HEK293T (cell line): Measurements from ENCODE around the gene SLC9A8.

ENCODE experiments used
- CTCF ChIA-PET: fragments of 350-600 bp; formaldehyde crosslinking; extraction: SDS; loops from one replicate; lab custom pipeline; 2021; ENCODE audit warnings: antibody characterized with exemption, inconsistent platforms; lab: Yijun Ruan, JAX
- POLR2A ChIA-PET: fragments of 350-600 bp; formaldehyde crosslinking; extraction: SDS; loops from one replicate; lab custom pipeline; 2020; ENCODE audit warnings: antibody characterized with exemption, inconsistent platforms; lab: Yijun Ruan, JAX
- DNase-seq: peaks from one replicate; pipeline ENCODE4 v3.0.0; 2012; ENCODE audit warnings: mixed read lengths; ENCODE audit errors: extremely low spot score
- ARNT ChIP-seq: fragments of 450-650 bp; IDR thresholded peaks from 2 replicates; pipeline ENCODE4 v1.6.1; 2017; ENCODE audit warnings: mild to moderate bottlenecking
- BHLHE40 ChIP-seq: fragments of 450-650 bp; IDR thresholded peaks from 2 replicates; pipeline ENCODE4 v1.6.1; 2016; ENCODE audit warnings: mild to moderate bottlenecking, moderate library complexity, borderline replicate concordance
- CTBP1 ChIP-seq: fragments of 450-650 bp; IDR thresholded peaks from 2 replicates; pipeline ENCODE4 v1.6.1; 2016; ENCODE audit warnings: borderline replicate concordance
- ELF4 ChIP-seq: fragments of 450-650 bp; IDR thresholded peaks from 2 replicates; pipeline ENCODE4 v1.6.1; 2017; ENCODE audit warnings: antibody characterized with exemption
- FOXA1 ChIP-seq: fragments of 450-650 bp; IDR thresholded peaks from 2 replicates; pipeline ENCODE4 v1.6.1; 2016; ENCODE audit warnings: mild to moderate bottlenecking
- FOXK2 ChIP-seq: fragments of 450-650 bp; IDR thresholded peaks from 2 replicates; pipeline ENCODE4 v1.6.1; 2016; ENCODE audit warnings: mild to moderate bottlenecking
- FOXM1 ChIP-seq: fragments of 450-650 bp; IDR thresholded peaks from 2 replicates; pipeline ENCODE4 v1.6.1; 2017; ENCODE audit warnings: mild to moderate bottlenecking, borderline replicate concordance
- HDGF ChIP-seq: fragments of 450-650 bp; IDR thresholded peaks from 2 replicates; pipeline ENCODE4 v1.6.1; 2017; ENCODE audit warnings: antibody characterized with exemption, borderline replicate concordance
- L3MBTL2 ChIP-seq: fragments of 450-650 bp; conservative IDR thresholded peaks from 2 replicates; pipeline ENCODE4 v1.6.1; 2016; ENCODE audit warnings: mild to moderate bottlenecking
- LEF1 ChIP-seq: fragments of 450-650 bp; IDR thresholded peaks from 2 replicates; pipeline ENCODE4 v1.6.1; 2017; ENCODE audit warnings: mild to moderate bottlenecking, borderline replicate concordance
- NFRKB ChIP-seq: fragments of 450-650 bp; IDR thresholded peaks from 2 replicates; pipeline ENCODE4 v1.6.1; 2016; ENCODE audit warnings: mild to moderate bottlenecking, moderate library complexity
- SP1 ChIP-seq: fragments of 450-650 bp; IDR thresholded peaks from 2 replicates; pipeline ENCODE4 v1.6.1; 2017
- SUZ12 ChIP-seq: fragments of 450-650 bp; IDR thresholded peaks from 2 replicates; pipeline ENCODE4 v1.6.1; 2016; ENCODE audit warnings: mild to moderate bottlenecking
- TARDBP ChIP-seq: fragments of 450-650 bp; IDR thresholded peaks from 2 replicates; pipeline ENCODE4 v1.6.1; 2016
- ZNF384 ChIP-seq: fragments of 450-650 bp; IDR thresholded peaks from 2 replicates; pipeline ENCODE4 v1.6.1; 2016
- TF ChIP-seq, protein P1 (sequence below): fragments of 450-650 bp; IDR thresholded peaks from 2 replicates; pipeline ENCODE4 v1.6.1; 2016

SLC9A8 gene

GRCh38 chr20:49890471-49891361, 78.1 kb downstream of the SLC9A8 start:
- TF ChIP-seq FOXA1 (no peak), ELF4 (no peak), NFRKB (no peak), FOXK2 (no peak), FOXM1 (no peak), L3MBTL2 (no peak), HDGF (no peak), BHLHE40 (no peak), ARNT (no peak), CTBP1 (no peak)
- TF ChIP-seq, protein P1, sequence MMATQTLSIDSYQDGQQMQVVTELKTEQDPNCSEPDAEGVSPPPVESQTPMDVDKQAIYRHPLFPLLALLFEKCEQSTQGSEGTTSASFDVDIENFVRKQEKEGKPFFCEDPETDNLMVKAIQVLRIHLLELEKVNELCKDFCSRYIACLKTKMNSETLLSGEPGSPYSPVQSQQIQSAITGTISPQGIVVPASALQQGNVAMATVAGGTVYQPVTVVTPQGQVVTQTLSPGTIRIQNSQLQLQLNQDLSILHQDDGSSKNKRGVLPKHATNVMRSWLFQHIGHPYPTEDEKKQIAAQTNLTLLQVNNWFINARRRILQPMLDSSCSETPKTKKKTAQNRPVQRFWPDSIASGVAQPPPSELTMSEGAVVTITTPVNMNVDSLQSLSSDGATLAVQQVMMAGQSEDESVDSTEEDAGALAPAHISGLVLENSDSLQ: no peak
- POLR2A ChIA-PET: interaction anchor here (0.7 to 0.8 kb wide), 2 partner anchors 16 to 28 kb away, joined by 3 to 4 read pairs; no protein-coding TSS in a partner anchor
- CTCF ChIA-PET: no interaction called here
- no peak for DNase-seq

- ChIA-PET POLR2A (interaction anchor here (0.8 kb wide), 1 partner anchor 27 kb away, joined by 3 read pairs; no protein-coding TSS in a partner anchor), CTCF (interaction anchor here (1.4 kb wide), 1 partner anchor 281 kb away, joined by 4 read pairs; no protein-coding TSS in a partner anchor)
- no peak for TF ChIP-seq LEF1
- TF ChIP-seq SP1: no peak
- TF ChIP-seq, protein P1: no peak
- TF ChIP-seq TARDBP: no peak
- no peak for TF ChIP-seq CTBP1
- no peak for TF ChIP-seq HDGF
- no peak for TF ChIP-seq L3MBTL2
- TF ChIP-seq FOXK2: no peak
- no peak for TF ChIP-seq NFRKB
- TF ChIP-seq FOXA1: no peak
- TF ChIP-seq ZNF384: no peak
Observed at GRCh38 chr20:49891476-49892110, 79.0 kb downstream of the SLC9A8 start.

DNA sequence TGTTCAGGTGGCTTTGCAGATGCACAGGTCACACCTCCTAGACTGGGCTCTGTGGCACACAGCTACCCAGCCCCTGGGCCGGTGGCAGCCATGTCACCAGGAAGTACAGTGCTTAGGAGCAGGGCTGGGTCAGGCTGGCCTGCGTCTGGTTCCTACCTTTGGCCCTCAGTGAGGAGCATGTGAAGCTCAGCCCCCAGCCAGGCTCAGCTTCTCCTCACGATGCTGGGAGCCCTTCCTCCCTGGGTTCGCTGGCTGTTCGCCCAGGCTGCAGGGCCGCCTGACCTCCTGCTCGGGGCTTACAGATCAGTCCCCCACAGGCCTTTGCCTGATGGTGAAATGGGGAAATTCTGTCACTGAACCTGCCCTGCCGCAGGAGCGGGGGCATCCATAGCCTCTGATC, 79.6 kb downstream of the SLC9A8 start:
- CTCF ChIA-PET: interaction anchor here (1.4 to 1.7 kb wide), 2 partner anchors 18 to 282 kb away, joined by 4 read pairs; no protein-coding TSS in a partner anchor
- no peak for DNase-seq
- POLR2A ChIA-PET: no interaction called here
- TF ChIP-seq ZNF384 (no peak), FOXA1 (no peak)

More at GRCh38 chr20:49891476-49892110, 79.0 kb downstream of the SLC9A8 start:
- DNase-seq: no peak

DNA sequence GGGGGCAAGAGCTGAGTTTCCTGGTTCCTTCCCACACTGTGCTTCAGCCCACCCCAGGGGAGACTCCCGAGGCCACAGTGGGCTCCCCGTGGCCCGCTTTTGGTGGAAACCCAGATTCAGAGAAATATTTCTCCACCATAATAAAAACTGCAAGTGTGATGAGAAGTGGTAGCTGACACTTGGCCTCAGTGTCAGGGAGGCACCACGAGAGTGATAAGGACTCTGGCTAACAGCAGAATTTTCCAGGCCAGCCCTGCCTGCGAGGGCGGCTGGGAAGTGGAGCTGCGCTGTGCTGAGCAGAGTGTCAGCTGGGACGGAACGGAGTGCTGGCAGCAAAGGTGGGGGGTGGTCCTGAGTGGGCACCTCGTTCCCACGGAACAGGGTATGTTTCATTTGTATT, 80.2 kb downstream of the SLC9A8 start:
- ChIA-PET CTCF (interaction anchor here (0.7 to 1.7 kb wide), 3 partner anchors 17 to 572 kb away, joined by 4 read pairs; no protein-coding TSS in a partner anchor), POLR2A (no interaction called here)
- TF ChIP-seq NFRKB: no peak
- no peak for TF ChIP-seq FOXK2
- no peak for TF ChIP-seq FOXA1
- TF ChIP-seq HDGF: no peak
- no peak for TF ChIP-seq SUZ12
- no peak for TF ChIP-seq ARNT
- TF ChIP-seq SP1: no peak
- no peak for TF ChIP-seq ELF4
- no peak for TF ChIP-seq FOXM1
- TF ChIP-seq L3MBTL2: no peak
- TF ChIP-seq TARDBP: no peak
- TF ChIP-seq LEF1: no peak
- TF ChIP-seq CTBP1: no peak
- no peak for DNase-seq

GRCh38 chr20:49893242-49894072, 80.8 kb downstream of the SLC9A8 start:
- ChIA-PET POLR2A (no interaction called here), CTCF (interaction anchor here (0.7 to 1.7 kb wide), 4 partner anchors 9 to 573 kb away, joined by 3 to 4 read pairs (median 4); no protein-coding TSS in a partner anchor)
- DNase-seq: no peak
- TF ChIP-seq ZNF384 (no peak), LEF1 (no peak), L3MBTL2 (no peak), TARDBP (no peak), SUZ12 (no peak), BHLHE40 (no peak), FOXA1 (no peak), ARNT (no peak), ELF4 (no peak), SP1 (no peak), FOXM1 (no peak), NFRKB (no peak), CTBP1 (no peak), FOXK2 (no peak)
- TF ChIP-seq, protein P1: no peak
